Panc1 (cell line): Measurements from ENCODE around the gene WBP2NL. TPM values are rescaled to one million over a fixed set of nuclear protein-coding genes. Genes with fewer than 3 reads are reported as not detected.

Source experiments
- ATAC-seq: fragments of 200-7000 bp; cut with Tn5 transposase; 2 replicates; pipeline ENCODE4 v1.9.1; 2020; ENCODE audit warnings: mild to moderate bottlenecking, moderate library complexity
- BruUV-seq: library from RNA; stranded (reverse); fragments of 400-500 nt; replicated peaks from 2 replicates; lab custom pipeline; 2021; lab: Mats Ljungman, UMichigan
- CTCF ChIA-PET: fragments of 300-600 bp; sonication (Branson Sonifier 250); formaldehyde crosslinking; loops from one replicate; lab custom pipeline; 2022; ENCODE audit warnings: antibody characterized with exemption; lab: Charles Lee
- POLR2A ChIA-PET: fragments of 300-600 bp; sonication (Branson Sonifier 250); formaldehyde crosslinking; loops from one replicate; lab custom pipeline; 2022; ENCODE audit warnings: antibody characterized with exemption; lab: Charles Lee
- DNase-seq: peaks from one replicate; pipeline ENCODE4 v3.0.0-alpha.2; 2010; ENCODE audit warnings: low read depth, low spot score
- H3K27ac ChIP-seq: 2 replicates; pipeline ENCODE4 v1.5.1; 2011; ENCODE audit warnings: mild to moderate bottlenecking, low read length, inconsistent platforms
- H3K27me3 ChIP-seq: fragments of 200-500 bp; sonication (Bioruptor generic); 2 replicates; pipeline ENCODE4 v1.6.0; 2014; ENCODE audit warnings: low read length, inconsistent platforms; ENCODE audit not compliant: control insufficient read depth, insufficient read depth
- H3K36me3 ChIP-seq: fragments of 200-500 bp; sonication (Bioruptor generic); 2 replicates; pipeline ENCODE4 v1.5.1; 2014; ENCODE audit warnings: inconsistent platforms, mild to moderate bottlenecking, low read length, moderate library complexity; ENCODE audit not compliant: control insufficient read depth, insufficient read depth
- H3K4me1 ChIP-seq: 2 replicates; pipeline ENCODE4 v1.5.1; 2011; ENCODE audit warnings: inconsistent platforms, mild to moderate bottlenecking, low read length, moderate library complexity; ENCODE audit not compliant: control insufficient read depth, insufficient read depth
- H3K4me3 ChIP-seq, 2 experiments: 2 replicates each; pipeline ENCODE4 v1.5.1; 2011 to 2012; ENCODE audit warnings: low read depth in 2 of 2, low read length in 2 of 2, mild to moderate bottlenecking in 2 of 2, inconsistent platforms in 1 of 2, moderate library complexity in 1 of 2
- H3K9me3 ChIP-seq: fragments of 200-500 bp; sonication (Bioruptor generic); 2 replicates; pipeline ENCODE4 v1.5.1; 2014; ENCODE audit warnings: low read depth, mild to moderate bottlenecking, inconsistent platforms, low read length, moderate library complexity; ENCODE audit not compliant: control insufficient read depth, insufficient read depth
- POLR2AphosphoS5 ChIP-seq: IDR thresholded peaks from 2 replicates; pipeline ENCODE4 v1.6.1; 2012; ENCODE audit warnings: mild to moderate bottlenecking, low read depth, low read length, moderate library complexity
- REST ChIP-seq, 2 experiments: IDR thresholded peaks; 2 replicates each; pipeline ENCODE4 v1.6.1; 2011 to 2012; ENCODE audit warnings: low read depth in 2 of 2, control low read depth in 1 of 2, low read length in 1 of 2, mild to moderate bottlenecking in 1 of 2, moderate library complexity in 1 of 2; ENCODE audit not compliant: insufficient read depth in 1 of 2
- SIN3A ChIP-seq: IDR thresholded peaks from 2 replicates; pipeline ENCODE4 v1.6.1; 2012; ENCODE audit warnings: low read depth, mild to moderate bottlenecking, low read length, moderate library complexity, borderline replicate concordance; ENCODE audit not compliant: insufficient read depth
- TCF7L2 ChIP-seq: IDR thresholded peaks from 2 replicates; pipeline ENCODE4 v1.6.1; 2011; ENCODE audit warnings: mild to moderate bottlenecking, low read depth, low read length, inconsistent platforms
- in situ Hi-C: cut with HindIII; loops from 2 replicates; pipeline ENCODE4 v1.10.0; 2016; ENCODE audit warnings: low sequenced_read_pairs, low pct_unique_long_range_greater_than_20kb
- intact Hi-C: fragments of 100-400 bp; cut with micrococcal nuclease; formaldehyde crosslinking; loops from one replicate; pipeline ENCODE4 v1.10.0; 2022; ENCODE audit not compliant: unreplicated experiment
- total RNA-seq: library from RNA; stranded (reverse); gene quantifications from one replicate; pipeline ENCODE4 v1.2.1, GENCODE V29; 2021; ENCODE audit not compliant: unreplicated experiment
- TF ChIP-seq, protein P1 (sequence below): fragments of 450-650 bp; IDR thresholded peaks from 2 replicates; pipeline ENCODE4 v1.5.1; 2017; ENCODE audit warnings: mild to moderate bottlenecking

The WBP2NL gene
- total RNA-seq, 1 experiment from 2014 or later = 0.44 TPM

- BruUV-seq = no TSS peak
- ATAC-seq (no peak), DNase-seq (no peak)
- TF ChIP-seq, protein P1, sequence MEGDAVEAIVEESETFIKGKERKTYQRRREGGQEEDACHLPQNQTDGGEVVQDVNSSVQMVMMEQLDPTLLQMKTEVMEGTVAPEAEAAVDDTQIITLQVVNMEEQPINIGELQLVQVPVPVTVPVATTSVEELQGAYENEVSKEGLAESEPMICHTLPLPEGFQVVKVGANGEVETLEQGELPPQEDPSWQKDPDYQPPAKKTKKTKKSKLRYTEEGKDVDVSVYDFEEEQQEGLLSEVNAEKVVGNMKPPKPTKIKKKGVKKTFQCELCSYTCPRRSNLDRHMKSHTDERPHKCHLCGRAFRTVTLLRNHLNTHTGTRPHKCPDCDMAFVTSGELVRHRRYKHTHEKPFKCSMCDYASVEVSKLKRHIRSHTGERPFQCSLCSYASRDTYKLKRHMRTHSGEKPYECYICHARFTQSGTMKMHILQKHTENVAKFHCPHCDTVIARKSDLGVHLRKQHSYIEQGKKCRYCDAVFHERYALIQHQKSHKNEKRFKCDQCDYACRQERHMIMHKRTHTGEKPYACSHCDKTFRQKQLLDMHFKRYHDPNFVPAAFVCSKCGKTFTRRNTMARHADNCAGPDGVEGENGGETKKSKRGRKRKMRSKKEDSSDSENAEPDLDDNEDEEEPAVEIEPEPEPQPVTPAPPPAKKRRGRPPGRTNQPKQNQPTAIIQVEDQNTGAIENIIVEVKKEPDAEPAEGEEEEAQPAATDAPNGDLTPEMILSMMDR = no peak
- no peak for TF ChIP-seq TCF7L2
- no peak for TF ChIP-seq SIN3A
- TF ChIP-seq REST (IDR thresholded peaks at IDR 0.05; ENCODE audit: insufficient read depth in 1 of 2, low read depth in 2 of 2, low read length in 1 of 2) = no peak
- no peak for TF ChIP-seq POLR2AphosphoS5
- in situ Hi-C loops = no loop called here
- H3K27ac ChIP-seq = no peak overlapping the region
- intact Hi-C loops = no loop called here
- H3K9me3 ChIP-seq = peaks cover 3% of the 10 kb centered on the region; the same call in 1 of the 2 replicates
- H3K4me1 ChIP-seq = no peaks in the 10 kb centered on the region
- H3K27me3 ChIP-seq = no peaks in the 10 kb centered on the region
- H3K36me3 ChIP-seq = no peaks in the 10 kb centered on the region
- POLR2A ChIA-PET = no interaction called here
- CTCF ChIA-PET = no interaction called here
- H3K4me3 ChIP-seq = no peak overlapping the region
Observed at GRCh38 chr22:42007922-42008321, 9.3 kb downstream of the WBP2NL start.

DNA sequence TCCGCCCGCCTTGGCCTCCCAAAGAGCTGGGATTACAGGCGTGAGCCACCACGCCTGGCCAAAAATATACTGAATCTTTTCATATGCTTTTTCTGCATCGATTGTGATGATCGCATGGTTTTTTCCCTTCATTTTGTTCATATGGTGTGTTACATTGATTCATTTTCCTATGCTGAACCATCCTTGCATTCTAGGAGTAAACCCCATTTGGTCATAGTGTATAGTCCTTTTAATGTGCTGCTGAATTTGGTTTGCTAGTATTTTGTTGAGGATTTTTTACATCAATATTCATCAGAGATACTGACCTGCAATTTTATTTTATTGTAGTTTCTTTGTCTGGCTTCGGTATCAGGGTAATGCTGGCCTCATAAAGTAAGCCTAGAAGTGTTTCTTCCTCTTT, 12.2 kb downstream of the WBP2NL start:
- ChIA-PET POLR2A (no interaction called here), CTCF (no interaction called here)
- Histone ChIP-seq H3K36me3 (no peaks in the 10 kb centered on the region), H3K27ac (no peak overlapping the region), H3K4me1 (no peaks in the 10 kb centered on the region), H3K4me3 (no peak overlapping the region), H3K27me3 (no peaks in the 10 kb centered on the region), H3K9me3 (peaks cover 3% of the 10 kb centered on the region; the same call in 1 of the 2 replicates)
- in situ Hi-C loops (no loop called here), intact Hi-C loops (no loop called here)
- ATAC-seq = no peak
- no peak for DNase-seq
- BruUV-seq = no TSS peak
- TF ChIP-seq, protein P1 = no peak
- TF ChIP-seq TCF7L2 (no peak), REST (IDR thresholded peaks at IDR 0.05; ENCODE audit: insufficient read depth in 1 of 2, low read depth in 2 of 2, low read length in 1 of 2) (no peak), POLR2AphosphoS5 (no peak), SIN3A (no peak)
